ENCODE results near the gene SLC25A48. TPM values are rescaled to one million over a fixed set of nuclear protein-coding genes. Genes with fewer than 3 reads are reported as not detected.

Gene SLC25A48
- total RNA-seq, 2 experiments from 2014 or later, result not detected

GRCh38 chr5:135843571-135844337, 9.3 kb downstream of the SLC25A48 start:
- Histone ChIP-seq H3K36me3 (ENCODE audit: insufficient read depth, low read length) (no peaks in the 10 kb centered on the region), H4K20me1 (ENCODE audit: insufficient read depth, low read length) (no peaks in the 10 kb centered on the region), H3K4me2 (ENCODE audit: low read length) (no peak overlapping the region), H3K27ac (ENCODE audit: low read depth, low read length, poor library complexity, severe bottlenecking) (no peak overlapping the region), H3K9me3 (ENCODE audit: low read length) (no peaks in the 10 kb centered on the region), H3K9me2 (ENCODE audit: insufficient read depth, low read length) (no peaks in the 10 kb centered on the region), H2AFZ (ENCODE audit: low read length) (no peak overlapping the region), H3K4me3 (ENCODE audit: low read depth, low read length, poor library complexity, severe bottlenecking) (no peak overlapping the region), H3K4me1 (ENCODE audit: insufficient read depth, low read length, poor library complexity, severe bottlenecking) (no peaks in the 10 kb centered on the region), H3K79me2 (ENCODE audit: insufficient read depth, low read depth, low read length) (no peaks in the 10 kb centered on the region)
- TF ChIP-seq EZH2phosphoT487 (IDR thresholded peaks at IDR 0.05; ENCODE audit: borderline replicate concordance, low read depth, low read length) (no peak), CTCF (conservative IDR thresholded peaks at IDR 0.05; ENCODE audit: low read length) (no peak)
- no TSS peak for BruUV-seq (replicated peaks)
- DNase-seq (ENCODE audit: low spot score), result no peak
- ChIA-PET POLR2A (no interaction called here), CTCF (ENCODE audit: unreplicated experiment) (no interaction called here)
- intact Hi-C loops (cut with micrococcal nuclease; ENCODE audit: unreplicated experiment), result no loop called here

- H3K4me3 ChIP-seq (ENCODE audit: low read depth, low read length, poor library complexity, severe bottlenecking), result no peak overlapping the region
- no TSS peak for BruUV-seq (replicated peaks)
Measured at GRCh38 chr5:135846311-135846710, 11.8 kb downstream of the SLC25A48 start.

More at GRCh38 chr5:135846311-135846710, 11.8 kb downstream of the SLC25A48 start:
- Histone ChIP-seq H3K9me3 (ENCODE audit: low read length) (no peaks in the 10 kb centered on the region), H3K27ac (ENCODE audit: low read depth, low read length, poor library complexity, severe bottlenecking) (no peak overlapping the region), H2AFZ (ENCODE audit: low read length) (no peak overlapping the region), H4K20me1 (ENCODE audit: insufficient read depth, low read length) (no peaks in the 10 kb centered on the region), H3K4me1 (ENCODE audit: insufficient read depth, low read length, poor library complexity, severe bottlenecking) (no peaks in the 10 kb centered on the region), H3K79me2 (ENCODE audit: insufficient read depth, low read depth, low read length) (no peaks in the 10 kb centered on the region), H3K36me3 (ENCODE audit: insufficient read depth, low read length) (no peaks in the 10 kb centered on the region), H3K9me2 (ENCODE audit: insufficient read depth, low read length) (no peaks in the 10 kb centered on the region), H3K4me2 (ENCODE audit: low read length) (no peak overlapping the region)
- no peak for DNase-seq (ENCODE audit: low spot score)
- ChIA-PET POLR2A (no interaction called here), CTCF (ENCODE audit: unreplicated experiment) (no interaction called here)
- TF ChIP-seq EZH2phosphoT487 (IDR thresholded peaks at IDR 0.05; ENCODE audit: borderline replicate concordance, low read depth, low read length), result no peak
- TF ChIP-seq CTCF (conservative IDR thresholded peaks at IDR 0.05; ENCODE audit: low read length), result no peak
- intact Hi-C loops (cut with micrococcal nuclease; ENCODE audit: unreplicated experiment), result no loop called here

Data from OCI-LY7 (cell line).